Measurements from ENCODE around the gene SPATS1. TPM values are rescaled to one million over a fixed set of nuclear protein-coding genes. Genes with fewer than 3 reads are reported as not detected.

The SPATS1 gene
- polyA plus RNA-seq, 1 donor from 2014 or later, result not detected

DNA sequence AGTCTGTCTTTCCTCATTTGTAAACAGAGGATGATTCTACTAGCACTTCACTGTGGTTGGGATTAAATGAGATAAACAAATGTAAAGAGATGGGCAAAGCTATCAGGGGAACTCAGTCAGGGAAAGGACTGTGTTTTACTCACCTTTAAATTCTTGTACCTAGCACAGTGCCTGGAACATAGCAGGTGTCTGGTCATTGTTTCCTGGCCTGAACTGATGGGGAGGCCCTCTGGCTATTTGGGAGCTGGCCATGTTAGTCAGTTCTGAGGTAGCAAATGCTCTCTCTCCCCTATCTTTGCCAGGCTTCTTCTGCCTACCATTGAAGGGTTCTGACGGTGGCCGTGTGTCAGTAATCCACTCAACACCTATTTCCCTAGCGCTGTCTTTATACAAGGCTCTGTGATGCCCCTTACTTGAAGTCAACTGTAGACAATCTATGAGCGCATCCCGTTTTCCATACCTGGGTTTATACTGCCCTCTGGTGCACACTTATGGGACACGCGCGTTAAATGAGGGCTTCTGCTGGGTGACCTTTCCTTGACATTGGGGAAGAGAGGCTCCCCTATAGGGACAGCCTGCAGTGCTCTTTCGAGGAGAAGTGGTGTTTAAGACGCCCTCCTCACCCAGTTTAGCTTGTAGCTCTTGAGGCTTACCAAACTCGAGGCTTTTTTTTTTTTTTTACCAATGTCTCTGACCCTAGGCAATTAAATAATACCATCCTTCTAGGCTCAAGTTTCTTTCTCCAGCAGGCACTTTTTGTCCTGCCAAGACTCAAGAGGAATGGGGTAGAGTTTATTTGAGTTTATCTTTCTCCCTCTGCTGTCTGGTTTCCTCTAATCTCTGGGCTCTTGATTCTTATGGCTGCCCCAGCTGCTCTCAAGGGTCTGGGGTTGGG is 4.0 kb upstream of the SPATS1 start:
- Histone ChIP-seq H3K79me2 (replicated peaks; ENCODE audit: insufficient read depth, low read length) (no peaks in the 10 kb centered on the region), H3K4me3 (ENCODE audit: low read length) (no peak overlapping the region), H3K9me3 (ENCODE audit: low read length) (no peaks in the 10 kb centered on the region), H3K27me3 (ENCODE audit: insufficient read depth, low read depth, low read length) (no peaks in the 10 kb centered on the region), H3K27ac (ENCODE audit: low read length) (peak overlapping the region; percentile 23), H2AFZ (ENCODE audit: low read depth, low read length) (no peak overlapping the region), H3F3A (ENCODE audit: insufficient read depth, low read length, poor library complexity, severe bottlenecking) (no peaks in the 10 kb centered on the region), H3K9ac (ENCODE audit: low read length) (no peak overlapping the region), H4K20me1 (ENCODE audit: insufficient read depth) (no peaks in the 10 kb centered on the region), H3K9me2 (ENCODE audit: insufficient read depth, low read length) (no peaks in the 10 kb centered on the region), H3K36me3 (ENCODE audit: insufficient read depth, low read length) (no peaks in the 10 kb centered on the region), H3K4me2 (ENCODE audit: low read length) (no peak overlapping the region)
- TF ChIP-seq, protein P1, sequence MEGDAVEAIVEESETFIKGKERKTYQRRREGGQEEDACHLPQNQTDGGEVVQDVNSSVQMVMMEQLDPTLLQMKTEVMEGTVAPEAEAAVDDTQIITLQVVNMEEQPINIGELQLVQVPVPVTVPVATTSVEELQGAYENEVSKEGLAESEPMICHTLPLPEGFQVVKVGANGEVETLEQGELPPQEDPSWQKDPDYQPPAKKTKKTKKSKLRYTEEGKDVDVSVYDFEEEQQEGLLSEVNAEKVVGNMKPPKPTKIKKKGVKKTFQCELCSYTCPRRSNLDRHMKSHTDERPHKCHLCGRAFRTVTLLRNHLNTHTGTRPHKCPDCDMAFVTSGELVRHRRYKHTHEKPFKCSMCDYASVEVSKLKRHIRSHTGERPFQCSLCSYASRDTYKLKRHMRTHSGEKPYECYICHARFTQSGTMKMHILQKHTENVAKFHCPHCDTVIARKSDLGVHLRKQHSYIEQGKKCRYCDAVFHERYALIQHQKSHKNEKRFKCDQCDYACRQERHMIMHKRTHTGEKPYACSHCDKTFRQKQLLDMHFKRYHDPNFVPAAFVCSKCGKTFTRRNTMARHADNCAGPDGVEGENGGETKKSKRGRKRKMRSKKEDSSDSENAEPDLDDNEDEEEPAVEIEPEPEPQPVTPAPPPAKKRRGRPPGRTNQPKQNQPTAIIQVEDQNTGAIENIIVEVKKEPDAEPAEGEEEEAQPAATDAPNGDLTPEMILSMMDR (IDR thresholded peaks at IDR 0.05; ENCODE audit: poor library complexity, severe bottlenecking), result peak; percentile 96
- TF ChIP-seq TAF1 (IDR thresholded peaks at IDR 0.05; ENCODE audit: low read depth) (no peak), RAD21 (conservative IDR thresholded peaks at IDR 0.05) (peak; percentile 99), SMC3 (conservative IDR thresholded peaks at IDR 0.05; ENCODE audit: poor library complexity) (peak; percentile 99), MXI1 (conservative IDR thresholded peaks at IDR 0.05; ENCODE audit: poor library complexity, severe bottlenecking) (no peak), EP300 (conservative IDR thresholded peaks at IDR 0.05; ENCODE audit: poor library complexity, severe bottlenecking) (no peak), EZH2 (IDR thresholded peaks at IDR 0.05; ENCODE audit: borderline replicate concordance, insufficient read depth, low read length, poor library complexity, severe bottlenecking) (no peak), POLR2AphosphoS5 (IDR thresholded peaks at IDR 0.05) (no peak)
- TF ChIP-seq, protein P2, sequence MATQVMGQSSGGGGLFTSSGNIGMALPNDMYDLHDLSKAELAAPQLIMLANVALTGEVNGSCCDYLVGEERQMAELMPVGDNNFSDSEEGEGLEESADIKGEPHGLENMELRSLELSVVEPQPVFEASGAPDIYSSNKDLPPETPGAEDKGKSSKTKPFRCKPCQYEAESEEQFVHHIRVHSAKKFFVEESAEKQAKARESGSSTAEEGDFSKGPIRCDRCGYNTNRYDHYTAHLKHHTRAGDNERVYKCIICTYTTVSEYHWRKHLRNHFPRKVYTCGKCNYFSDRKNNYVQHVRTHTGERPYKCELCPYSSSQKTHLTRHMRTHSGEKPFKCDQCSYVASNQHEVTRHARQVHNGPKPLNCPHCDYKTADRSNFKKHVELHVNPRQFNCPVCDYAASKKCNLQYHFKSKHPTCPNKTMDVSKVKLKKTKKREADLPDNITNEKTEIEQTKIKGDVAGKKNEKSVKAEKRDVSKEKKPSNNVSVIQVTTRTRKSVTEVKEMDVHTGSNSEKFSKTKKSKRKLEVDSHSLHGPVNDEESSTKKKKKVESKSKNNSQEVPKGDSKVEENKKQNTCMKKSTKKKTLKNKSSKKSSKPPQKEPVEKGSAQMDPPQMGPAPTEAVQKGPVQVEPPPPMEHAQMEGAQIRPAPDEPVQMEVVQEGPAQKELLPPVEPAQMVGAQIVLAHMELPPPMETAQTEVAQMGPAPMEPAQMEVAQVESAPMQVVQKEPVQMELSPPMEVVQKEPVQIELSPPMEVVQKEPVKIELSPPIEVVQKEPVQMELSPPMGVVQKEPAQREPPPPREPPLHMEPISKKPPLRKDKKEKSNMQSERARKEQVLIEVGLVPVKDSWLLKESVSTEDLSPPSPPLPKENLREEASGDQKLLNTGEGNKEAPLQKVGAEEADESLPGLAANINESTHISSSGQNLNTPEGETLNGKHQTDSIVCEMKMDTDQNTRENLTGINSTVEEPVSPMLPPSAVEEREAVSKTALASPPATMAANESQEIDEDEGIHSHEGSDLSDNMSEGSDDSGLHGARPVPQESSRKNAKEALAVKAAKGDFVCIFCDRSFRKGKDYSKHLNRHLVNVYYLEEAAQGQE (IDR thresholded peaks at IDR 0.05; ENCODE audit: borderline replicate concordance), result no peak

DNA sequence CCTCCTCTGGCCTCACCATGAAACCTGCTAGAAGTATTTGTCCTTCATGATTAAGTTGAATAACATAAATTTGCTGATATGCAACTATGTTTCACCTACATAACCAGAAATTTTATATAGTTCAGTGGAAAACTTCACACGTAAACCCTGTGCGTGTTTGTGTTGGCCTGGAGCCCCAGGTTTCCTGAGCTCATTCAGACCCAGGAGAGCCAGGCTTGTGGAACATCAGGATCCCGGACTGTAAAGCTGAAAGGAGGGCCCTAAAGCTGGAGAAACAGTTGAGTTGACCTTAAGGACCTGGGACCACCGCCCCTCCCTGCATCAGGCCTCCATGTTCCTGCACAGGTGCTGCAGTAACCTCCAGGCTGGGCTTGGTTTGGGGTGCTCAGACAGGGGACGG is 3.1 kb upstream of the SPATS1 start:
- Histone ChIP-seq H3K9me2 (ENCODE audit: insufficient read depth, low read length) (no peaks in the 10 kb centered on the region), H3K9me3 (ENCODE audit: low read length) (no peaks in the 10 kb centered on the region), H2AFZ (ENCODE audit: low read depth, low read length) (no peak overlapping the region), H4K20me1 (ENCODE audit: insufficient read depth) (no peaks in the 10 kb centered on the region), H3F3A (ENCODE audit: insufficient read depth, low read length, poor library complexity, severe bottlenecking) (no peaks in the 10 kb centered on the region), H3K4me3 (ENCODE audit: low read length) (no peak overlapping the region), H3K36me3 (ENCODE audit: insufficient read depth, low read length) (no peaks in the 10 kb centered on the region), H3K9ac (ENCODE audit: low read length) (no peak overlapping the region), H3K79me2 (replicated peaks; ENCODE audit: insufficient read depth, low read length) (no peaks in the 10 kb centered on the region), H3K27ac (ENCODE audit: low read length) (no peak overlapping the region), H3K4me2 (ENCODE audit: low read length) (no peak overlapping the region), H3K27me3 (ENCODE audit: insufficient read depth, low read depth, low read length) (no peaks in the 10 kb centered on the region)
- TF ChIP-seq, protein P1 (IDR thresholded peaks at IDR 0.05; ENCODE audit: poor library complexity, severe bottlenecking), result no peak
- no peak for TF ChIP-seq EP300 (conservative IDR thresholded peaks at IDR 0.05; ENCODE audit: poor library complexity, severe bottlenecking)
- TF ChIP-seq, protein P2 (IDR thresholded peaks at IDR 0.05; ENCODE audit: borderline replicate concordance), result no peak
- TF ChIP-seq MXI1 (conservative IDR thresholded peaks at IDR 0.05; ENCODE audit: poor library complexity, severe bottlenecking), result no peak
- TF ChIP-seq SMC3 (conservative IDR thresholded peaks at IDR 0.05; ENCODE audit: poor library complexity), result no peak
- TF ChIP-seq RAD21 (conservative IDR thresholded peaks at IDR 0.05), result no peak
- no peak for TF ChIP-seq POLR2AphosphoS5 (IDR thresholded peaks at IDR 0.05)
- no peak for TF ChIP-seq EZH2 (IDR thresholded peaks at IDR 0.05; ENCODE audit: borderline replicate concordance, insufficient read depth, low read length, poor library complexity, severe bottlenecking)
- no peak for TF ChIP-seq TAF1 (IDR thresholded peaks at IDR 0.05; ENCODE audit: low read depth)
